BLaER1 (cell line): Measurements from ENCODE around the gene MYZAP.

Experiments
- H3K27ac ChIP-seq: shearing (Covaris generic); formaldehyde crosslinking; 2 replicates; pipeline ENCODE4 v1.8.1; 2022
- H3K27me3 ChIP-seq: shearing (Covaris generic); formaldehyde crosslinking; 2 replicates; pipeline ENCODE4 v1.8.1; 2022
- H3K36me3 ChIP-seq: shearing (Covaris generic); formaldehyde crosslinking; 2 replicates; pipeline ENCODE4 v1.8.1; 2022
- H3K4me1 ChIP-seq: shearing (Covaris generic); formaldehyde crosslinking; 2 replicates; pipeline ENCODE4 v1.8.1; 2022
- H3K4me2 ChIP-seq: shearing (Covaris generic); formaldehyde crosslinking; 2 replicates; pipeline ENCODE4 v1.8.1; 2022
- H3K4me3 ChIP-seq: shearing (Covaris generic); formaldehyde crosslinking; 2 replicates; pipeline ENCODE4 v1.8.1; 2022
- H3K9ac ChIP-seq: shearing (Covaris generic); formaldehyde crosslinking; 2 replicates; pipeline ENCODE4 v1.8.1; 2022
- H3K9me3 ChIP-seq: shearing (Covaris generic); formaldehyde crosslinking; 2 replicates; pipeline ENCODE4 v1.8.1; 2022
- H4K20me1 ChIP-seq: shearing (Covaris generic); formaldehyde crosslinking; 2 replicates; pipeline ENCODE4 v1.8.1; 2022
- Cebpa-rat ChIP-seq: shearing (Covaris generic); IDR thresholded peaks from 2 replicates; pipeline ENCODE4 v1.8.1; 2022

MYZAP gene

GRCh38 chr15:57575363-57575762 lies 16.3 kb upstream of the MYZAP start:
- Histone ChIP-seq H3K9me3 (no peaks in the 10 kb centered on the region), H3K36me3 (no peaks in the 10 kb centered on the region), H4K20me1 (no peaks in the 10 kb centered on the region), H3K4me2 (no peak overlapping the region), H3K4me3 (no peak overlapping the region), H3K9ac (no peak overlapping the region), H3K4me1 (no peaks in the 10 kb centered on the region), H3K27ac (no peak overlapping the region), H3K27me3 (no peaks in the 10 kb centered on the region)
- TF ChIP-seq Cebpa-rat: no peak

- no peaks in the 10 kb centered on the region for H3K4me1 ChIP-seq
- H3K9ac ChIP-seq: no peak overlapping the region
- H3K4me3 ChIP-seq: no peak overlapping the region
- H3K27ac ChIP-seq: no peak overlapping the region
- no peaks in the 10 kb centered on the region for H3K36me3 ChIP-seq
- no peak overlapping the region for H3K4me2 ChIP-seq
- no peak for TF ChIP-seq Cebpa-rat
- no peaks in the 10 kb centered on the region for H4K20me1 ChIP-seq
- H3K27me3 ChIP-seq: no peaks in the 10 kb centered on the region
- peaks cover 10% of the 10 kb centered on the region for H3K9me3 ChIP-seq
Observed at GRCh38 chr15:57578288-57578900, 13.3 kb upstream of the MYZAP start.

GRCh38 chr15:57580428-57580827 lies 11.3 kb upstream of the MYZAP start:
- Histone ChIP-seq H3K36me3 (no peaks in the 10 kb centered on the region), H3K9me3 (peaks cover 14% of the 10 kb centered on the region), H3K4me1 (no peaks in the 10 kb centered on the region), H3K4me3 (no peak overlapping the region), H3K27me3 (no peaks in the 10 kb centered on the region), H3K27ac (no peak overlapping the region), H4K20me1 (no peaks in the 10 kb centered on the region), H3K4me2 (no peak overlapping the region), H3K9ac (no peak overlapping the region)
- no peak for TF ChIP-seq Cebpa-rat

GRCh38 chr15:57580866-57581265 lies 10.8 kb upstream of the MYZAP start:
- H3K9me3 ChIP-seq: peaks cover 14% of the 10 kb centered on the region
- H3K36me3 ChIP-seq: no peaks in the 10 kb centered on the region
- no peak overlapping the region for H3K27ac ChIP-seq
- no peak overlapping the region for H3K4me2 ChIP-seq
- no peaks in the 10 kb centered on the region for H3K4me1 ChIP-seq
- no peaks in the 10 kb centered on the region for H3K27me3 ChIP-seq
- H4K20me1 ChIP-seq: no peaks in the 10 kb centered on the region
- no peak for TF ChIP-seq Cebpa-rat
- H3K4me3 ChIP-seq: no peak overlapping the region
- no peak overlapping the region for H3K9ac ChIP-seq

- Histone ChIP-seq H3K9me3 (peaks cover 14% of the 10 kb centered on the region), H3K4me1 (no peaks in the 10 kb centered on the region), H3K27ac (no peak overlapping the region), H3K36me3 (no peaks in the 10 kb centered on the region), H3K4me3 (no peak overlapping the region), H3K27me3 (no peaks in the 10 kb centered on the region), H4K20me1 (no peaks in the 10 kb centered on the region), H3K9ac (no peak overlapping the region), H3K4me2 (no peak overlapping the region)
- no peak for TF ChIP-seq Cebpa-rat
Observed at GRCh38 chr15:57582090-57582489, 9.6 kb upstream of the MYZAP start.

- H3K4me2 ChIP-seq: no peak overlapping the region
- no peaks in the 10 kb centered on the region for H3K36me3 ChIP-seq
- TF ChIP-seq Cebpa-rat: no peak
- no peak overlapping the region for H3K9ac ChIP-seq
- H3K4me1 ChIP-seq: no peaks in the 10 kb centered on the region
- no peaks in the 10 kb centered on the region for H4K20me1 ChIP-seq
- H3K27ac ChIP-seq: no peak overlapping the region
- H3K9me3 ChIP-seq: peaks cover 14% of the 10 kb centered on the region
- no peaks in the 10 kb centered on the region for H3K27me3 ChIP-seq
- H3K4me3 ChIP-seq: no peak overlapping the region
Observed at GRCh38 chr15:57583282-57583681, 8.4 kb upstream of the MYZAP start.

GRCh38 chr15:57583720-57584119 lies 8.0 kb upstream of the MYZAP start:
- no peak overlapping the region for H3K4me2 ChIP-seq
- H3K9me3 ChIP-seq: peaks cover 14% of the 10 kb centered on the region
- no peak overlapping the region for H3K27ac ChIP-seq
- no peak overlapping the region for H3K9ac ChIP-seq
- no peaks in the 10 kb centered on the region for H3K27me3 ChIP-seq
- no peak overlapping the region for H3K4me3 ChIP-seq
- no peaks in the 10 kb centered on the region for H4K20me1 ChIP-seq
- H3K36me3 ChIP-seq: no peaks in the 10 kb centered on the region
- TF ChIP-seq Cebpa-rat: no peak
- no peaks in the 10 kb centered on the region for H3K4me1 ChIP-seq

- H3K36me3 ChIP-seq: no peaks in the 10 kb centered on the region
- no peak overlapping the region for H3K4me3 ChIP-seq
- no peaks in the 10 kb centered on the region for H4K20me1 ChIP-seq
- no peak overlapping the region for H3K4me2 ChIP-seq
- no peak for TF ChIP-seq Cebpa-rat
- no peaks in the 10 kb centered on the region for H3K4me1 ChIP-seq
- peaks cover 16% of the 10 kb centered on the region for H3K9me3 ChIP-seq
- H3K27me3 ChIP-seq: peaks cover 10% of the 10 kb centered on the region
- H3K27ac ChIP-seq: no peak overlapping the region
- no peak overlapping the region for H3K9ac ChIP-seq
Observed at GRCh38 chr15:57586661-57587424, 4.9 kb upstream of the MYZAP start.

- no peaks in the 10 kb centered on the region for H4K20me1 ChIP-seq
- no peak overlapping the region for H3K4me2 ChIP-seq
- H3K4me3 ChIP-seq: no peak overlapping the region
- no peak overlapping the region for H3K9ac ChIP-seq
- H3K36me3 ChIP-seq: no peaks in the 10 kb centered on the region
- H3K9me3 ChIP-seq: peaks cover 11% of the 10 kb centered on the region
- H3K27ac ChIP-seq: no peak overlapping the region
- H3K4me1 ChIP-seq: no peaks in the 10 kb centered on the region
- no peak for TF ChIP-seq Cebpa-rat
- peaks cover 21% of the 10 kb centered on the region for H3K27me3 ChIP-seq
Observed at GRCh38 chr15:57589281-57589680, 2.4 kb upstream of the MYZAP start.

- TF ChIP-seq Cebpa-rat: no peak
- H3K9me3 ChIP-seq: peaks cover 11% of the 10 kb centered on the region
- no peak overlapping the region for H3K9ac ChIP-seq
- peaks cover under 1% of the 10 kb centered on the region for H3K4me1 ChIP-seq
- H3K4me3 ChIP-seq: no peak overlapping the region
- no peak overlapping the region for H3K4me2 ChIP-seq
- H3K27me3 ChIP-seq: peaks cover 21% of the 10 kb centered on the region
- no peak overlapping the region for H3K27ac ChIP-seq
- H4K20me1 ChIP-seq: no peaks in the 10 kb centered on the region
- no peaks in the 10 kb centered on the region for H3K36me3 ChIP-seq
Observed at GRCh38 chr15:57589754-57590153, 1.9 kb upstream of the MYZAP start.
